Inflammatory macrophage (primary cell): Measurements from ENCODE around the gene PBX1.

Experiments used
- DNase-seq, 2 donors: peaks; one replicate each; pipeline ENCODE4 v3.0.0-alpha.2; 2020 to 2022

PBX1 gene

DNA sequence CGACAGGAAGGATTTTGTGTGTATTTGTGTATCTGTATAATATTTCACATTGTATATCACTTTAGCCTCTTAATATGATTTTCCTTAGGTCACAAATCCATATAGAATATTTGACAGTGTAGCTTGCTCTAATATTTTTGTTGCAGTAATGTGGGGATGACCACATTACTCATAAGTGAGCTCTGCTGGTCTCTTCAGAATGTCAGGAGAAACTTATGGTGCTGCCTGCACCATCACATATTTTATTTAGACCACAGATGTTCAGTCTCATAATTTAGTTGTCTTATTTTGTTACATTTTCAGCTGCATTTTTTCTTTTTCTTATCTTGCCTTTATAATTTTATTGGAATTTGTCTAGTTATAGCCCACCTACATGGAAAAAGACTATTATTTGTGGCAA lies 205.3 kb downstream of the PBX1 start:
- no peak for DNase-seq

DNA sequence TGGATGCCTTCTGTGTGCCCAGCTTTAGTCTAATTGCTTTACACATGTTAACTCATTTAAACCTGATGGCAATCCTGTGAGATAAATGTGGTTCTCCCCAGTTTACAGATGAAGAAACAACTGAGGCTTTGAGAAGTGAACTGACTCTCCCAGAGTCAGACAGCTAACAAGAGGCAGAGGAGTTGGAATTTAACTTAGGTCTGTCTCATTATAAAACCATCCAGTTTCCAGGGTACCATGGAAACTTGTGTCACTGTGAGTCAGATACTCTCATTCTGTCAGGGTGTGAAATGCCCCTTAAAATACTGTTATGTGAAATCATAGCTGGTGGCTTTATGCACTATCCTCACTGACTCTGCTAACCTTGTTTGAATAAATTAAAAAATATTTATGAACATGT lies 206.6 kb downstream of the PBX1 start:
- DNase-seq: no peak

DNA sequence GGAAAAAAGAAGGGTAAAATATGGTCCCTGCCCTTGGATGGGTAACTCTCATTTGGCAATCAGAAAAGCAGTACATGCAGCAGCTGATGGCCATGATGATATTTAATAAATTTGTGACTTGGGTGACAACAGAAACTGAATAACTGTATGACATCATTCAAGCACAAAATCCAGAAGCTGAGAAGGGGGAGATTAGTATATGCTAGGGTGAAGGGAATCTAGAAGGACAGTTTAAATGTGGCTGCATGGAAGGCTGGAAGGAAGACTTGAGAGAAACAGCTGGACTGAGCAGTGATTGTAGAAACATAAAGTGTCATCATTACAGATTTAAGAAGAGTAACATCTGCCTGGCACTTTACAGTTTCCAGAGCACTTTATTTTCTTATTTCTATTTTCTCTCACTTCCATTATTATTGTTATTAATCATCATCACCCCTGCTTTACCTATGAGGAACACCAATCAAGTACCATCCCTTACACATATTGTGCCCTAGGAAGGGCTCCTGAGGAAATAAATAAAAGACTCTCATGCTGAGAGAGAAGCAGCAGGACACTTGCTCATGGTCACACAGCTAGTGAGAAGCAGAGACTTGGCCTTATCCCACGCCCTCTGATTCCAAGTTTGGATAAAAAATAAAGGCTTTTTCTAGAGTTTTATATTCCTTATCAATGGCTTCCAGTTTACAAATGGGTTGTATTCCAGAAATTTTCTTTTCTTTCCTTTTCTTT lies 207.2 kb downstream of the PBX1 start:
- no peak for DNase-seq

DNA sequence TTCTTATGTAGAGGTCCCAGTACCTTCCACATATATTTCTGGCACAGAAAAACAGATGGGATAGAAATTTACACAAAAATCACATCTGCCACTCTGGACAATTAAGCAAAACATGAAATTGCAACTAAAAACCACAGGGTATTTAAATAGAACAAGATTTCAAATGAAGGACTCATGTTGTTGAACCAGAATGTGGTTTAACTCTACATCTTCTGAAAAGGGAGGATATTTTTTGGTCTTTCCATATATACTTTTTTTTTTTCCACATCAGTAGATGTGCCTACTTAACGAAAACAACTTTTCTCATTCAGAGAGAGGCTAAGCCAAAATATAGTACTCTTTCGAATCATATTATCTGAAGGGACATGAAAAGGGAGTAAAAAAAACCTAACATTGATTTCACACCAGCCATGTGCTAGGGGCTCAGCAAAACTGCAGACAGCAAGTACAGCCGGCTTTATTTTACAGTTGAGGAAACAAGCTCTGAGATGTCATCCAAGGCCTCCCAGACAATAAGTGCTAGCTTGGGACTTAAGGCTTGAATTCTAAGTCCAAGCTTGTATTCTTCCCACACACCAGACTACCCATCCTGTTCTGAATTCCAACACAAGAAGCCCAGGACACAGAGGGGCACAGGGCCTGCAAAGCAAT lies 208.9 kb downstream of the PBX1 start:
- DNase-seq: no peak

DNA sequence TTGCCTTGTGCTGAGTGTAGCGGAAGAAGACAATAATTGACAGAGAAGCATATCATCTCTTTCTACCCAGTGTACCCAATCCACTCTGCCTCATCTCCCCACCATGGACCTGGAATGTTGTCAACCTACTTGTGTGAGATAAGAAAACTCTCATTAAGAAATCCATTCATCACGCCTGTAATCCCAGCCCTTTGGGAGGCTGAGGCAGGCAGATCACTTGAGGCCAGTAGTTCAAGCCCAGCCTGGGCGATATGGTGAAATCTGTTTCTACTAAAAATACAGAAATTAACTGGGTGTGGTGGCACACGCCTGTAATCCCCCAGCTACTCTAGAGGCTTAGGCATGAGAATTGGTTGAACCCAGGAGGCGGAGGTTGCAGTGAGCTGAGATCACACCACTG lies 209.6 kb downstream of the PBX1 start:
- no peak for DNase-seq

DNA sequence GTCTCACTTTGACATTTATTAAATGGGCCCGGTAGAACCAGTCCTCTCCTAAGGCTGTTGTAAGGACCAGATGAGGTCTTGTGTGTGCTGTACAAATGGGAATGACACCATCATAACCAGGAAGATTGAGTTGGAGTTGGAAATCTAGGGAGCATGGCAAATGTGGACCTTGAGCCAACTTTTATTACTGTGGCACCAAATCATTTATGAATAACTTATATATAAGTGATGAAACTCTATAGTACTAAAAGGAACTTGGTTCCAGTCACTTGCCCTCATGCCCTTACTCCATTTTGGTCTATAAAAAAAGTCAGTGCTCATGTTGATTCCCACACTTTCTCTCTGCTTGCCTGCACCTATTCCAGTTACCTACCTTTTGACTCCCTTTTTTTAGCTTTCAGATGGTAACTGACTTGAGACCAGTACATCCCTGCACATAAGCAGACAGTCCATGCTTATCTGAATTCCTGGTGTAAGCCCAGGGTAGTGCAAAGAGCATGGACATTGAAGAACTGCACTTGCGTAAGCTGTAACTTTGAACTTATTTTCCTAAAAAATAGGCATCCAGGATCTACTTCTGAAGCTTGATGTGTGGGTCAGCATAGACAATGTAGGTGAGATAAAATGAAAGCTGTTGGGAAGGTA lies 210.6 kb downstream of the PBX1 start:
- no peak for DNase-seq

DNA sequence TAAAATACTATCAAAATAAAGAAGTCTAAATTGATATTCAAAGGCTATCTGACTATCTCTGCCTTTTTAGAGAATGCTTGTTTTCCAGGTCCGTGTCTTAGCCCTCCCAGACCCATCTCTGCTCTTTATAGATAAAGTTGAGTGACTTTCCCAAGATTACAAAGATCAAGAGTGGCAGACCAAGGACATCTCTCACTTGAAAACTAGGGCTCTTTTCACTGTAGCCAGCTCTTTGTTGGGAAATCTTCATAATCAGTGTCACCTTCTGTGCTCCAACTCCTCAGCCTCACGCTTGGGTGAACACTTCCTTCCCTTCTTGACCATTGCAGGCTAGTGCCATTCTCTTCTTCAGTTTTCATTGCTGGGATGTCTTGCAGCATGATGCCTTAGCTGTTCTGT lies 211.1 kb downstream of the PBX1 start:
- DNase-seq: no peak

DNA sequence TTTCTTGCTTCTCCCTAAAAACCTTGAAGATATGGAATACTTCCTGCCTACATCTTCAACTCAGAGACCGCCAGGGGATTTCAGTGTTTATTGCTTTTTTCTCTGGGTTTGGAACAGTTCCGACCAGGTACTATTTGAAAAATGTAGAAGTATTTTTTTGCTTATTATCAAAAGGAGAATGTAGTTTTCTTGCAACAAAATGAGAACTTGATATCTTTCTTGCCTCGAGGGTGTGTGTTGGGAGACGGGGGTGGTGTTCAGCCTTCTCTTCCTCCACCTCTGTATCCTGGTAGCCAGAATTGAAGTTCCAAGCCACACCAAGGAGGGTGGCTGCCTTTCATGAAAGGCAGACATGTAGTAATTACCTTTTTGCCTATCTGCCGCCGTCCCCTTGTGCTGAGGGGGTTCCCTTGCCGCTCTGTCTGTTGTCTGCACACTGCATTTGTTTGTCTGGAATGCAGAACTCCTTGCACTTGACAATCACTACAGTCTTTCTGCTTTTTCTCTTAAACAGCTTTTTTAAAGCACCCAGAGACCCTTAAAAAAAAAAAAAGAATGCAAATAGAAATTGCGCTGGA lies 212.1 kb downstream of the PBX1 start:
- no peak for DNase-seq

DNA sequence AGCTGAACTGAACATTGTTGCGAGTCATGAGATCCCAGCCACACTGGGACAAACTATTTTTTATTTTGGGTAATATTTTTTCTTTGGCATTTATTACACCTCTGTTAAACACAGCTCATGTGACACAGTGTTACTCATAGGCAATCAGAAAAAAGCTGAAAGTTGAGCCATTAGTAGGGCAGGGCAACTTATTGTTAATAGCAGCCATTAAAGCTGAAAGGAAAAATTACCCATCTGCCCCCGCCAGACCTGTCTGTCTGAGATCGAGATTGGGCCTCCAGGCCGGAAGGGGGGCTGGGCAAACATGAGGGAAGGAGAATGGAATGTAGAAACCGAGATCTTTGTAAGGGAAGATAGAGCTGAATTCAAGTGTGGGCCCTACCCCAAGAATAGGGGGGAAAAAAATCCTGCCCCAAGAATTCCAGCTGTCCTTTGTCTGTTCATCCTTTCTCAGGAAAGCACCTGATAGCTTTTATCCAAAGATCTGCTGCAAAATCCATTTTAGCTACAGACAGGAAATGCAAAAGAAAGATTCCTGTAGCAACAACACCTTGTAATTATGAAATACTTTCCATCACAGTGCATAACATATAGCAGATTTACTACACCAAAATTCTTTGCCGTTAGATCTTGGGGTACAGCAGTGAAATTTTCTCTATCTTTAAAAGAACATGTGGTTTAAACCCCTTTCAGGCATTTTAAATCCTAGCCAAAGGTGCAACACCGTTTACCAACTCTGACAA lies 212.8 kb downstream of the PBX1 start:
- no peak for DNase-seq

DNA sequence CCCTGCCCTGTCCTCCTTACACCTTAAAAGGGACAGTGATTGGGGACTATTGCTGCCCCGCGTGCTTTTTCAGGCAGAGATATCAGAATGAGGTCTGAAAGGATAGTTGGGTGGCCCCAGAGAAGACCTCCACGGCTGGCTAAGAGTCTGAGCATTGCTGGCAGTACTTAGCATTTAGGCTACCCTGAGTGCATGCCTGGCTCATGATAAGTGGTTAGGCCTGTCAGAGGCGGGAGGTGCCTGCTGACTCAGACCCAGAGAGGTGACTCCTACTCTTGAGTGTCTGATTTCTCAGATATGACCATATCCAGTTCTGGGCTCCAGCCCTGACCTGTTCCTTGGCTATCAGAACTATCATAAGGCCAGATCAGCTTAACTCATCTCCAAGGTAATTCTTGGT lies 213.7 kb downstream of the PBX1 start:
- DNase-seq: no peak

DNA sequence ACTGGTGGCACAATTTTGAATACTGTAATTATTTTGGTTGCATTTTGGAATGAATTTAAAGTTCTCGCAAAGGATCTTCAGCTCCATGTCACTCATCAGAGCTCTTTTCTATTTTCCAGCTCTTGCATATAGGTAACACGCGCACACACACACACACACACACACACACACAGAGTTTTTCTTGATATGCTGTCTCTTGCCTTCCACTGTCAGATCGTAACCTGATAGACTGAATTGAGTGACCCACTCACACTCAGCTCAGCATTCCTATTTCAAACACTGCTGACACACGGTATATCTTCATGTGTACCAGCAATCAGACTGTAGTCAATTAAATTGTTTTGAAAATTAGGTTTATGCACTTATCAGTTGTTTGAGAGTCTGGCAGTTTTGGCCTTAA lies 214.1 kb downstream of the PBX1 start:
- no peak for DNase-seq

DNA sequence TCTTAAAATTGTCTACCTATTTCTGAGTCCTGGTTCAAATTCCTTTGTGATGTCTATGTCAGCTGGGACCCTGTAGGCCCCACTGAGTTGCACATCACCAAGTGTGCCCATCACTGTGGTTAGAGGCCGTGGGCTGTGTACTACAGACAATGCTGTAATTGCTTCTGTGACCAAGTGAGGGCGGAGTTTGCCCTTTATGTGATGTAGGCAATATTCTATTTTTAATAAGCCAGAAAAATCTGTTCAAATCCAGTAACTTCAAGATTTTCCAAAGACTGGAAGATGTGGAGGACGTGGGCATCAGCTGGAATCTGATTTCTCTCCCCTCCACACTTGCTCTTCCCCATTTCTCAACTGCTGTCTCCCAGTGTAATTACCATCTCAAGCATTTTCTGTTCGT lies 215.4 kb downstream of the PBX1 start:
- no peak for DNase-seq

DNA sequence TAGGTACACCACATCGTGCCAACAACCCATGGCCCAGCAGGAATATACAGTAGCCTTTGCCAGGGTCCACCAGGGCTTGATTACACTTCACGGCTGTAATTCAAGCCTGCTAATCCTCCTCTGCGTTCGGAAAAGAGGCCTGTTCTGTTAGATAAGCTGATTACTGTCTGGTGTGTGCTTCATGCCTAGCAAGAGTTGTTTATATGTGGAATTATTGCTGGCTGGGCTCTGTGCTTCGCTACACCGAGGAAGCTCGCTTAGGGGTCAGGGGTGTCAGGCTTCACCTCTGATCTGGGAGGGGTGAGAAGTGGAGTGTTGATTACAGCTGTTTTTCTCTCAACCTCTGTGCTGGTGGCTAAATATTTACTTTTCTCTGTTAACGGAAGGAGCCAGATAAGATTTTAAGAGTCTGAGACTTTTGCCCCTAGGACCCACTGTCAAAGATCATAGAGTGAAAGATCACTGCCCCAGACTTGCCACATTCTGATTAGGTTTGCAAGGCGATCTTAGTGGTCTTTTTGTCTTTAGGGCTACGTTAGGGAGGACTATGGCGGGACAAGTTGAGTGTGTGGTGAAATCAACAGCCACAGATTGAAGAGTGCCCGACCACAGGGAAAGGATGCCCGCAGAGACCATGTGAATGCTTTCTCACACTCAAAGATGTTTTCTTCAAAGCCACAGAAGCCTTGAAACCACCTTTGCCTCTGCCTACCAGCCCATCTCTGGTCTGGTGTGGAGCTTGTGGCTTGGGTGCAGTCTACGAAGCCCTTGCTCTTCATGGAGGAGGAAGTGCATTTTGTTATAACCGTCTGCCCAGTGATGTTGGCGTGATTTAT lies 216.1 kb downstream of the PBX1 start:
- no peak for DNase-seq

DNA sequence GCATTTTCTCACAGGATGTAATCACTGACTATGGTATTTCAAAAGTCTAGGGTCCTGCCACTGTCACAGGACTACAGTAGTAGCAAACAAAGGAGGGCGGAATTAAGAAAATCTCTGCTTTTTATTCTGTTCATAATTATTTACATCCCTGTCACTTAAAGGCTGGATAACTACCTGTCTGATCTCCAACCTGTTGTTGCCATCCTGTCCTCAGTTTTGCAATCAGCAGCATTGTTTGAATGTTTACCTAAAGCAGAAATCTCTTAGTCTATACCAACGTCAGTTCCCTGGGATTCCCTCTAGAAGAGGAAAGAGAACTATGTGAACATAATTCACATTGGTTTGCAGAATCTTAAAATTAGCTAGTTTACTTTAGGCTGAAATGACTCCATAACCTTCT lies 218.5 kb downstream of the PBX1 start:
- DNase-seq: no peak

DNA sequence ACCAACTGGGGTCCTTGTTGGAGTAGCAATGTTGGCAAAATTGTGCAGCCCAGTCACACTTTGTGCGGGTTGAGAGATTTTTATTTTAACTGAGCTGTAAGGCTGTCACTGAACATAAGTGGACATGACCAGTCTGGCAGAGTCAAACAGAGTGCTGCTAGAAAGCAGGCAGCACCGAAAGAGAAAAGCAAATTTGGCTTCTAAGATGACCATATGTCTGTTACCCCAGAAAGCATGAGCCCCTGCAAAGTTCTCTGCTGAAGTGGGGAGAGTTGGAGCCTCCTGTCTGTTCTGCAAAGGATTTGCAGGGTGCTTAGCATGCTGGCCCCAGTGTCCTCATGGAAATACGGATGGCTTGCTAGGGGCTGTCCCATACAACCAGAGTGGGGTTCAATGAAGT lies 220.4 kb downstream of the PBX1 start:
- no peak for DNase-seq

DNA sequence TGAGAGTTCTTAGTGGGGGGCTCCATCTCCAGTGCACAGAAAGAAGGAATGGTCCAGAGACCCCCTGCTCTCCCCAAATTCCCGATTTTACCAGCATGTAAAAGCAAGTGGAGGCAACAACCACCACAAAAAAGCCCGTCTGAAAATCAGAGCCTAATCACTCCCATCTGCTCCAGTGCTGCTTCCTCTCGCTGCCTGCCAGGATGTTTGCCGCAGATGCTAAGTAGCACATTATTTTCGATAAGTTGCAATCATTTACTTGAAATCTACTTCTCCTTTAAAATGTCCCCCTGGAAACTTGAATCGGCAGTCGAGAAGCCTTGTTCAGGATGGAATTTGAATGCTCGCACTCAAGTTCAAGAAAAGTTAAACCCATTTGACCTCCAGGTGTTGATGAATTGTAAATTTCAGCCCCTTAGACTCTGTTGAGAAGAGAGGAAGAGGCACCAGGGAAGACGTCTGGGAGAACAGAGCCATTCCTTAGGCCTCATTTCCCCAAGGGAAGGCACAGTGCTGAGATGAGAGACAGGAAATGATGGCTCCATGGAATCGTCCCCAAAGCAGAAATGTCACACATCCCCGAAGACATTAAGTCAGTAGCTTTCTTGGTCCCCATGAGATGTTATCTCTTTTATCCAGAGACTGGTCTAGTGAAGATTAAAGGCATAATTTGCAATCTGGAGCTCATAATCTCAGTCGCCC lies 221.3 kb downstream of the PBX1 start:
- no peak for DNase-seq

DNA sequence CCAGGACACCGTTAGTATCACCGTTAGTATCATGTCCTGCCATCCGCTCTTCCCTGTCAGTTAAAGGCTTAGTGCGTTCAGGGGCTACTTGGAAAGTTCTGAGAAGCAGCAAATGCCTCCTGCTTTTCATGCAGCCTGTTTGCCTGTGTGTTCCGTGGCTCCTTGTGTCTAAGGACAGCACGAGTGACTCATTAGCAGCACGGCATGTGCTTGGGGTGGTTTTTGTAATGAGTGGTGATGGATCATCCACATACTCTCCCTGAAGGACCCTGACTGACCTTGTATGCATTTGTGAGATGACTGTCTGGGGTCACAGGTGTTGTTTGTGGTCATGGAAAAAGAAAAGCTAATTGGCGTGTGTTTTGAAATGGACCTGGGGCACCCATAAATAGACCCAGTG lies 221.9 kb downstream of the PBX1 start:
- DNase-seq: no peak

DNA sequence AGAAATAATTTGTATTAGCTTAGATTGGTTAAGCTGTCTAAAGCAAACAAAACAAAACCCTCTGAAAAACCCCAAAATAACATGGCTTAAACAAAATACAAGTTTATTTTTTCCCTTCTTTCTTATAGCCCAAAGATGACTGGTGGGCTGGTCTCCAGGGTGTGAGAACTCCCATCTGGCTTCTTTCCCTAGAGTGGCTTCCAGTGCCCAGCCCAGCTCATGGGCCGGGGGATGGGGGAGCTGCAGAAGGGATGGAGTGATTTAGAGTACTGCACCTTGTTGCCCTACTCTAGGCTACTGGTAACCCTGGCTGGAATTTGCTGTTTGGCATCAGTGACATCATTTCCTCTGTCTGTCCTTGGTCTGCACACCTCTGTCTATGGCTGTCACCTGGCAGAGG lies 223.0 kb downstream of the PBX1 start:
- no peak for DNase-seq

DNA sequence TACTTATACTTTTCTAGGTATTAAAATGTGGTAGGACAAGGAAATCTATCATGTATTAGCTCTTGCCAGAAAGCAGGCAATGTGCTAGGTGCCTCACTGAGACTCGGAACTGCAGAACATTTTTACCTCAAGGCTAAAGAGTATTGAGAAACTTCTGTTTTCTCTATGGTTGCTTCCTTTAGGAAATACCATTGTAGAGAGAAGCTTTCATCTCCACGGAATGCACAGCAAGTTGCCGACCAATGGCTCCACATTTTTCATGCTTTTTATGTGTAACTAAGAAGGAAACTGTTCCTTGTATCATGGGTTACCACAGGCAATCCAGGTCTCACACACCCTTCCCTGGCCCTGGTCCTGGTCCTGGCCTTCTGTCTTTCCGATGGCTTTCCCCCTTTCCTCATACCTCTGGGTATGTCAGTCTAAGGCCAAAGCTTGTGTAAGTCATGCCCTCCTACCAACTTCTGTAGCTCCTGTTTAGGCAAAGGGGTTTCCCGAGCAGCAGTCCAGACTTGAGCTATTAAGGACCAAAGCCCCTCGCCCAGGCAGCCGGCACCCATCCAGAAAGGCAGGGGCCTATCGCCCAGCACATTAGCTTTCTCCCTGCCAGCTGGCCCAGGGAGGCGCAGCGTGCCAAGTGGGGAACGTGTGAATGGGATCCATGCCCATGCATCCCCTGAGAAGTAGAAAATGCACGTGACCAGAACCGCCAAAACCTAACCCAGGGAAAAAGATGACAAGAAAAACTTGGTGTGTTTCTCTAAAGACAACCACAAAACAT lies 225.0 kb downstream of the PBX1 start:
- DNase-seq: no peak

DNA sequence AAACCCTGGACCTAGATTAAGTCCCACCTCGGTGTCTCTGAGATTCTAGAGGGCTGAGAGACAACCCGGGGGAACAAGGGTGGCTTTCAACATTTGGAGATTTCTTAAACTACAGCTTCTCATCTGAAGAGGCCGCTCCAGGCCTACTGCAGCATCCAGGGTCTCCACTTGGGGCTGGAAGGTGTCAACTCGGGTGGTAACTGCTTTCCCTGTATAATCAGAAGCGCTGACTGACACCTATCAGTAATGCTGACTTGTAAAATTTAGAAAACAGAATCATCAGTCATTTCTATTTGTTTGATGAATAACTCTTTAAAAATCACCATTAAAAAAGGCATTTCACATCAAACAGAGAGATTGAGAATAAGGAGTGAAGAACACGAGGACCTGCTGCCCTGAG lies 226.0 kb downstream of the PBX1 start:
- DNase-seq: no peak
